HG02571 (cell line): Measurements from ENCODE around the gene CLDN17.

Source experiments
- ATAC-seq: cut with Tn5 transposase; IDR thresholded peaks from one replicate; pipeline ENCODE4 v1.9.1; 2021; ENCODE audit warnings: mild to moderate bottlenecking, moderate library complexity; ENCODE audit not compliant: unreplicated experiment

The CLDN17 gene

DNA sequence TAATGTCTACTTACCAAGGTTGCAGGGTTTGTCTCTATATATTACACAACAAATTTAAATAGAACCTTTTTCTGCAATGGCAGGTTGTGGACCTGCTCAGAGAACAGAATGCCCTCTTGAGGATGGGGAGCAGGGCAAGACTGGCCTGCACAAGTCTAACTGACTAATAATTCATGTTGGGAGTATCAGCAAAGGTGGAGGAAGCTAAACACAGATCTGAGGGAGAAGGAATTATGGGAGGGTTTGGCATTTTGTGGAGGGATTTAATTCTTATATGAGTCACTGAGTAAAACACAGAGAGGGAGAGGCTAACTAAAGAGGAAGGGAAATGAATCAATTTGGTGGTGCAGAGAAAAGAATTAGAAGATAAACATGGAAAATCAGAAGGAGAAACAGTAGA lies 40.0 kb downstream of the CLDN17 start:
- no peak for ATAC-seq

DNA sequence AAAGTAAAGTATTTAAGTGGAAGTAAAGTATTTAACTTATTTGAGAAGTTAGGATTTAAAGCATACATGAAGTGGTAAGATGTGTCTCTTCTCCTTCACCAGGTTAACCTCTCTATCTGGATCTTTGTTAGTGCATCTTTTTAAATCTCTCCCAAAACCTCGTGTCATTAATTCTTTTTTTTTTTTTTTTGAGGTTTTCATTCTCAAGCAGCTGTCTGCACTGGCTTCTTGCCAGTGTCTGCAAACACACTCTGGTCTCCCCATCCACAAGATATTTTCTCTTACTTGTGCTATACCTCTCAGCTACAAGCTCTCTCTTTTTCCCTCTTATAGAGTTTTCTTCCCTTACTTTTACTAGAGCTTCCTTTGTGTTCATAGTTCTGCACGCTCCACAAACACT lies 49.0 kb downstream of the CLDN17 start:
- no peak for ATAC-seq

DNA sequence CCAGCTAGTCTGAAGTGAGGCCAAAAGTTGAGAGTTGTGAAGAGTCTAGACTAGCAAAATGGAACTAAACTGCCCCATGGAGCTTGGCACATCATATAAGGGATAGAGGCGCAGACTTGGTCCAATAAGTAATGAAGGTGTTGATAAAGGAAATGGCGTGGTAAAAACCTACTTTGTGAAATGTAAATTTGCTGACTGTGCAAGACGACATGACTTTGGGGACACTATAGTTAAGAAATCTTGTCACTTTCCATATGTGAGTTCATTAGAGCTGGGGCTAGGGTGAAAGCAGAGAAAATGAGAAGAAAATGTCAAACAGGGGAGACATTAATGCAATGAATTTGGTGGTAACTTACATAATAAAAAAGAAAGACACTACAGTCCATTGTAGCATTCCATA lies 50.1 kb downstream of the CLDN17 start:
- no peak for ATAC-seq
